Loucy (cell line): Measurements from ENCODE around the gene GGT5.
"Not testable (repeated sequence)": the region's sequence is repeated elsewhere in the genome, so short reads cannot be mapped to it uniquely, and the experiment has no call there.

Experiments
- CTCF ChIP-seq: fragments of 200-600 bp; sonication (generic); conservative IDR thresholded peaks from 2 replicates; pipeline ENCODE4 v1.5.1; 2014; ENCODE audit warnings: mild to moderate bottlenecking, antibody characterized with exemption, low read length
- EZH2phosphoT487 ChIP-seq: fragments of 200-600 bp; IDR thresholded peaks from 2 replicates; pipeline ENCODE4 v1.6.1; 2018; ENCODE audit warnings: antibody characterized with exemption, mild to moderate bottlenecking, moderate library complexity, borderline replicate concordance

GRCh38 chr22:24287212-24287611 lies 42.3 kb upstream of the GGT5 start:
- TF ChIP-seq CTCF, EZH2phosphoT487: not testable (repeated sequence)
